HG03280 (cell line): ENCODE results near the gene MYBPHL.
A peak's percentile ranks its signal among the peaks of the same experiment; 100 is the strongest.

ENCODE experiments used
- ATAC-seq: cut with Tn5 transposase; IDR thresholded peaks from one replicate; pipeline ENCODE4 v1.9.1; 2021; ENCODE audit warnings: mild to moderate bottlenecking, moderate library complexity; ENCODE audit not compliant: unreplicated experiment

MYBPHL gene

DNA sequence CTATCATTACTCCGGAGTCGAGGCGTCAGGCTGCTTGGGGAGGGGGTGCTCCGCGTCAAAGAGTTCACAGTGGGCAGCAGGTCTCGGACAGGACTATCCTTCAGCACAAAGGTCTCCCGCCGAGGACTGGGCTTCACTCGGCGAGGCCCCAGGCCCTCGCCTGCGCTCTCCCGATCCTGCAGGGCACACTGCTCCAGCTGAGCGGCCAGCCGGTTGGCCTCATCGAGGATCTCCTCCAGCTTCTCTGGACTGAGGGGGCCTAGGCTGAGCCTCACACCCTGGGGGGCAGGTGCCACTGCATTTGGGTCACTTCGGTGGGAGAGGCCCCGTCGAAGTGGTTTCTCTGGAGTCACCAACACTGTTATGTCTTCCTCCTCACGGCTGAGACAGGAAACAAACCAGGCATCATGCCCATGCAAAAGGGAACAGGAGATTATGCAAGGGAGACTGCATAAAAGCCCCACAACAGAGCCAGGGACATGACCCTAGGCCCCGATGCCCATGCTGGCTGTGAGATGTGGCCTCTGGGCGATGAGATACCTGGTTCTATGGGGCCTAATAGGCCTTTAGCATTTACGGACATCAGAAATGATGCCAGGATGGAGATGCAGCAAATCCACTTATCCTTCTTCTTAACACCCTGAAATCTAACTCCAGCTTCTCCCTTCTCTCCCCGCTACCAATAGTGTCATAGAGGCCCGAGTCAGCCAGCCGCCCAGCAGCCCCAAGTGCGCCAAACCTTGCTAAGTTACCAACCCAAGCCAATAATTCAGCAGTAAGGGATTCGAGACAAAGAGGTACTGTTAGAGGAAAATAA is 24.9 kb downstream of the MYBPHL start:
- ATAC-seq: no peak

DNA sequence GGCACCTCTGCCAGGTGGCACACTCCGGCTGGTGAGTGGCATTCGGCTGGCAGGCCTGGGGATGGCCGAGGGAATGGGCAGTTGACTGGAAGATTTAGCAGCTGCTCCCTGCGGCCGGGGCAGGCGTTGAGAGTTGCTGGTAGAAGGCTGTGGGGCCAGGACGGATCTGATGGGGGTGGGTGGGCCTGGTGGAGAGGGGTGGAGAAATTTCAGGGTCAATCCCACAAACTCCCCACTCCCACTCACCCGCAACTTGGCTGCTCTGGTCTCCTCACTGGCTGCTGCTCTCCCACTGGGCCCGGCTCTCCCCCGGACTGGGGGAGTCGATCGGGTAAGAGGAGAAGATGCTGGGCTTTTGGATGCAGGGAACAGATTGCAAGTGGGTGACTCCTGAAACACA is 25.9 kb downstream of the MYBPHL start:
- ATAC-seq: no peak

DNA sequence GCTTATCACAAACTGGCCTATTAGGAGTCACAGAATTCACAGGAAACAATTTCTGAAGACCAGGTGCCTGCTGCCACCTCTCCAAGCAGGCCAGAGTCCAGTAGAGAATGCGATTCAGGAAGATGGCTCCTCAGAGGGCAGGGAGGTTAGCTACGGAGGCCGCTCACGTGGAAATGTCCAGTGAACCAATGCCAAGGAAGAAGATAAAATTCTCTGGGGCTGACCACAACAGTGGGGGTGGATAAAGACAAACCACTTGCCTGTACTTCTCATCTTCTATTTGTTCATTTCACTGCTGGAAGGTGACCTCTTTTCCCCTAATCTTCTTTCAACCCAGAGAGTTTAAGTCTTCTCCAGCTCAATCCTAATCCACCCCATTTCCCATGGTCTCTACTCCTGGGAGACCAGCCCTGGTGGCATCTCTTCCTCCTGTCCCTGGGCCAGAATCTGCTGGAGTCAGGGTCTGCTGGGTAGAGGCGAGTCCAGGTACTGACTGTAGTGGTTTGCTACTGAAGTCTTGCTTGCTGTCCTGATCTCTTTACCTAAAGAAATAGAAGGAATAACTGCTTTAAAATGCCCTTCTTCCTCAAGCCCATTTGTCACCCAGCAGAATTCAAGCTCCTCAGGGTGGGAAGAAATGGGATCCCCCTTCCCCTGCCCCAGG is 27.1 kb downstream of the MYBPHL start:
- ATAC-seq: no peak

DNA sequence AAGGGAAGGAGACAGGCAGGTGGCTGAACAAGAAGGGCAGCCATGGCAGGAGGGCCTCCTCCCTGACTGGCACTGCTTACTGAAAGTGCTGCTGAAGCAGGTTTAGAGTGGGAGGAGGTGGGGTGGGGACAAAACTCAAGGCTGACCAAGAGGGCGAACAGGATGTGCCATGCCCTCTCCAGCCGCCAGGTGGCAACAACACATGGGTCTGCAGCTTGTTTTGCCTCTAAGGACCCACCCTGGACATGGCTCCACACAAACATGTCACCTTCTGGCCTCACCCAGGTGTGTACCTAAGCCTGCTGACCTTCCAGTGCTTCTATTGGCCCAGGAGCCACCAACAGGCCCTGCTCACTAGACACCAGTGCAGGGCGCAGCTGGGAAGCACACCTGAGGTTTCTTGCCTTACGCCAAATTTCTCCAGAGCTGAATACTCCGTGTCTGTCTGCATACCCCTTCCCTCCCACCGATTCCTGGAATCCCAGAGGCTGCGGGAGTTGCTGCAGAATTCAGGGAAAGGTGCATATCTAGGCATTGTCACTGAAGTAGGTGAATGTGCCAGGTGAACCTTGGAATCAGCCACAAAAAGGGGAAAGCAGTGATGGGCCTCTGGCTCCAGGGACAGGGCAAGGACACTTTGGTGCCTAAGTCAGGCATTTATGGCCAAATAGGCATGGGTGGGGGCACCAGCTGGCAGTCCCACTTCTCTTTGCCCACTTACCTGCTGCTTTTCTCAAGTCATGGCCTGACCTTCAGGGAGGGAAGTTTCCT is 29.2 kb downstream of the MYBPHL start:
- ATAC-seq: peak; percentile 89

DNA sequence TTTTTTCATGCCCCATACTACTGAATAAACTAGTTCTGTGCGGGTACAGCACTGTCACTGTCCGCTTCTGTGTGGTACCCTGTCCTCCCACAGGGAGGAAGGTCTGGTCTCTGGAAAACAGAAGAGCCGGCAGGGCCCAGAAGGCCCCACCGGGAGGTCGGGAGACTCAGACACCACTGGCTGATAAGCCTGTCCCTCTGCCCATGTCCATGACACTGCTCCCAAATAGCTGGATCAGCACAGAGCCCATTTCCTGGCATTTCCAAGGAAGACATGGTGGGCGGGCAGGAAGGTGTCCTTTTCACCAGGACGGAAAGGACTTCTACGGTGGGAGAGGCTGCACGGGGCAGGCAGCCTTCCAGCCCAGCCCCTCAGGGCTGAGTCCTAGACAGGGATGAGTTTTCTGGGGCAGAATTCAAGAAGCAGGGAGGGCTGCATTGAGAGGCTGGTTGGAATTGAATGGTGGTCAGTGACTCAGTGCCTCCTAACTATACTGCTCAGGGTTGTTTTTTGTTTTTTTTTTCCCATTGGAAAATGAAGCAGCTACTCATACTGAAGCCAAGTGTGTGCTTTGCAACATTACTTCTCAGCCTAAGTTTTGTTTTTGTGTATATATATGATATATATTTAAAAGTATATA is 31.0 kb downstream of the MYBPHL start:
- ATAC-seq: no peak

DNA sequence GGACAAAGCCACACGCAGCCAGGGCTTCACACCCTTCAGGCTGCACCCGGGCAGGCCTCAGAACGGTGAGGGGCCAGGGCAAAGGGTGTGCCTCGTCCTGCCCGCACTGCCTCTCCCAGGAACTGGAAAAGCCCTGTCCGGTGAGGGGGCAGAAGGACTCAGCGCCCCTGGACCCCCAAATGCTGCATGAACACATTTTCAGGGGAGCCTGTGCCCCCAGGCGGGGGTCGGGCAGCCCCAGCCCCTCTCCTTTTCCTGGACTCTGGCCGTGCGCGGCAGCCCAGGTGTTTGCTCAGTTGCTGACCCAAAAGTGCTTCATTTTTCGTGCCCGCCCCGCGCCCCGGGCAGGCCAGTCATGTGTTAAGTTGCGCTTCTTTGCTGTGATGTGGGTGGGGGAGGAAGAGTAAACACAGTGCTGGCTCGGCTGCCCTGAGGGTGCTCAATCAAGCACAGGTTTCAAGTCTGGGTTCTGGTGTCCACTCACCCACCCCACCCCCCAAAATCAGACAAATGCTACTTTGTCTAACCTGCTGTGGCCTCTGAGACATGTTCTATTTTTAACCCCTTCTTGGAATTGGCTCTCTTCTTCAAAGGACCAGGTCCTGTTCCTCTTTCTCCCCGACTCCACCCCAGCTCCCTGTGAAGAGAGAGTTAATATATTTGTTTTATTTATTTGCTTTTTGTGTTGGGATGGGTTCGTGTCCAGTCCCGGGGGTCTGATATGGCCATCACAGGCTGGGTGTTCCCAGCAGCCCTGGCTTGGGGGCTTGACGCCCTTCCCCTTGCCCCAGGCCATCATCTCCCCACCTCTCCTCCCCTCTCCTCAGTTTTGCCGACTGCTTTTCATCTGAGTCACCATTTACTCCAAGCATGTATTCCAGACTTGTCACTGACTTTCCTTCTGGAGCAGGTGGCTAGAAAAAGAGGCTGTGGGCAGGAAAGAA is 32.0 kb downstream of the MYBPHL start:
- ATAC-seq: no peak

DNA sequence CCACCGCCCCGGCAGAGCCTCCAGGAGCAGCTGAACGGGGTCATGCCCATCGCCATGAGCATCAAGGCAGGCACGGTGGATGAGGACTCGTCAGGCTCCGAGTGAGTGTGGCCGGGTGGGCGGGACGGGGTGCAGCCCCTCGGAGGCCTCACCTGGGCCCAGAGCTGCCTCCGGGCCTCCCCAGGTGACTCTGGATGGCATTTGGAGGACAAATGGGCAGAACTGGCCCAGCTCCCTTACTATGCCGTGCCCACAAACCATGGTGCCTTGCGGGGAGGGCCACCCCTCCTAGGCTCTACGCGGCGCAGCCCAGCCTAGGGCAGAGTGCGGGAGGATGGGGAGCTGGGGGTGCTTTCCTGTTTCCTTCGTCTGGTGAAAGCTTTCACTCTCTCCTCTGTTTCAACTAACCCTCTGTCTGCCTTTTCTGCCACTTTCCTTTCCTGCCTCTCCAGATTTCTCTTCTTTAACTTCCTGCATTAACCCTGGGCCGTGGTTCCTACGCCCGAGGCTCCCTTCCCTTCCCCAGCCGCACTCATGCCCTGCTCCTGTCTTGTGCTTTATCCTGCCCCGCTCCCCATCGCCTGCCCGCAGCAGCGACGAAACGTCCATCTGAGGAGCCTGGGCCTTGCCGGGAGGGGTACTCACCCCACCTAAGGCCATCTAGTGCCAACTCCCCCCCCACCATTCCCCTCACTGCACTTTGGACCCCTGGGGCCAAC is 33.1 kb downstream of the MYBPHL start:
- ATAC-seq: no peak

DNA sequence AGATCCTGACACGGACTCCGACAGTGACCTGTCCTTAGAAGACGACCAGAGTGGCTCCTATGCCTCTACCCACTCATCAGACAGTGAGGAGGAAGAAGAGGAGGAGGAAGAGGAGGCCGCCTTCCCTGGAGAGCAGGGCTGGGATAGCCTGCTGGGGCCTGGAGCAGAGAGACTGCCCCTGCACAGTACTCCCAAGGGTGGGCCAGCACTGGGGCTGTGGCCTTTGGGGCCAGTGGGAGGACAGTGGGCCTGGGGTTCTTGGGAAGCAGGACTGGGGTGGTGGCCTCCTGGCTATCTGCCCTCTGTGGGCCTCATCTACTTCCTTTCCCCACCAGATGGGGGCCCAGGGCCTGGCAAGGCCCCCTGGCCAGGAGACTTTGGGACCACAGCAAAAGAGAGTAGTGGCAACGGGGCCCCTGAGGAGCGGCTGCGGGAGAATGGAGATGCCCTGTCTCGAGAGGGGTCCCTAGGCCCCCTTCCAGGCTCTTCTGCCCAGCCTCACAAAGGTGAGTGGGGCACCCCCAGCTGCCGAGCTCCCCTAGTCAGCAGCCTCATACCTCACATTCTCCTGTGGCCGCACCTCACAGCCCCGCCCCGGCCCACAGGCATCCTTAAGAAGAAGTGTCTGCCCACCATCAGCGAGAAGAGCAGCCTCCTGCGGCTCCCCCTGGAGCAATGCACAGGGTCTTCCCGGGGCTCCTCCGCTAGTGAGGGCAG is 33.8 kb downstream of the MYBPHL start:
- no peak for ATAC-seq

DNA sequence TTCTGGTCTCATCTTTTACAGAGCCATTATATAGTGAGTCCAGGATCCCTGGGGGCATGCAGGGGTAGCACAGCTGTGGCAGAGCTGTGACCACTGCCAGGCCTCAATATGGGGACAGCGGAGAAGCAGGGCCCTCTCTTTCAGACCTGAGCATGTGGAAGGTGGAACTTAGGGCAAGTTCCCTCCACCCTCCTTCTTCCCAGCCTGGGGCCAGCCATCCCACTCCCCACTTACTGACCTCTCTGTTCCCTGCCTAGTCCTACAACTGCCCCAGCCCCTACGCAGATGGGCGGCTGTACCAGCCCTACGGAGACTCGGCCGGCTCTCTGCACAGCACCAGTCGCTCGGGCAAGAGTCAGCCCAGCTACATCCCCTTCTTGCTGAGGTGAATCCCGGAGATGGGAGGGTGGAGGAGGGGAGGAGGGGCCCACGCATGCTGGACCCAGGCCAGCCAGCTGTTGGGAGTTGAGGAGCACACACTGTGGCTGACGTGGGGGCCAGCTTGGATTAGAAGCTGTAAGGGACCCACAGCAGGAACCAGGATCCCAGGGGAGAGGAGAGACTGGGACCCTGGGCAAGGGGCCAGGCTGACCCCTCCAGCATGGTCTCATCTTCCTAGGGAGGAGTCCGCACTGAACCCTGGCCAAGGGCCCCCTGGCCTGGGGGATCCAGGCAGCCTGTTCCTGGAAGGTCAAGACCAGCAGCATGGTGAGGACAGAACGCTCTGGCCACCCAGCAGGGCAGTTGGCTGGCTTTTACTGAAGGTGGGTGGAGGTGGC is 34.6 kb downstream of the MYBPHL start:
- ATAC-seq: no peak

DNA sequence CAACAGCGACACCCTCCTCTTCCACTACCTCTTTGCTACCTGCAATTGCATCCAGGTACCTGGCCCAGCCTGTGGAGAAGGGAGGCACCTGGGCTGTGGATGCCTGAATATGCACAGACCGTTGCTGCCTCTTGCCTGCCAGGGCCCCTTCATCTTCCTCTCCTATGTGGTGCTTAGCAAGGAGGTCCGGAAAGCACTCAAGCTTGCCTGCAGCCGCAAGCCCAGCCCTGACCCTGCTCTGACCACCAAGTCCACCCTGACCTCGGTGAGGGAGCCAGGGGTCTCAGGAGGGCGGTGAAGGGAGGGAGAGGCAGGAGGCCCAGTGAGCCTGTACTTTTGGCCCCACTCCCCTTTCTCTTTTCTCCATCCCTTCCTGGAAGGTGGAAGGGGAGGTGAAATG is 35.4 kb downstream of the MYBPHL start:
- ATAC-seq: no peak

DNA sequence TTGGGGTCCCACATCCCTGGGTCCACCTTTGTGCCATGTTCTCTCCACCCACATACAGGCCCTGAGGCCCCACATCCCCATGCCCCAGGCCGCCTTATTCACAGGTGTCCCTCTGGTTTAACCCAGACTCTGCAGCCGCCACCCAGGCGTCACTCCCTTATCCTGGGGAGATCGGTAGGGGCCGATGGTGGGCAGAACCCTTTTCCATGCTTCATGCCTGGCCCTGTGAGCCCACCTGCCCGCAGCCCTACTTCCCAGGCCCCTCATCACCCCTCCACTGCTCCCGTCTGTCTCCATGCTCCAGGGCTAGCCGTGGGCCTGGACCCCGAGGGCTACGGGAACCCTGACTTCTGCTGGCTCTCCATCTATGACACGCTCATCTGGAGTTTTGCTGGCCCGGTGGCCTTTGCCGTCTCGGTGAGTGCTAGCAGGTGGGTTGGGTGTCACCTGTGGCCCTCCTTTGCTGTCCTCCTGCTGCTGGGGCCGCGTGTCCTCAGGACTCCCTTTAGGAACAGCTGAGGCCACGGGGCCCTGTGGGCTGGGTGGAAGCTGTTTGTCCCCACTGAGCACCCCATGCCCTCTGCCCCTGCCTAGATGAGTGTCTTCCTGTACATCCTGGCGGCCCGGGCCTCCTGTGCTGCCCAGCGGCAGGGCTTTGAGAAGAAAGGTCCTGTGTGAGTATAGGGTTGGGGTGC is 36.0 kb downstream of the MYBPHL start:
- no peak for ATAC-seq

DNA sequence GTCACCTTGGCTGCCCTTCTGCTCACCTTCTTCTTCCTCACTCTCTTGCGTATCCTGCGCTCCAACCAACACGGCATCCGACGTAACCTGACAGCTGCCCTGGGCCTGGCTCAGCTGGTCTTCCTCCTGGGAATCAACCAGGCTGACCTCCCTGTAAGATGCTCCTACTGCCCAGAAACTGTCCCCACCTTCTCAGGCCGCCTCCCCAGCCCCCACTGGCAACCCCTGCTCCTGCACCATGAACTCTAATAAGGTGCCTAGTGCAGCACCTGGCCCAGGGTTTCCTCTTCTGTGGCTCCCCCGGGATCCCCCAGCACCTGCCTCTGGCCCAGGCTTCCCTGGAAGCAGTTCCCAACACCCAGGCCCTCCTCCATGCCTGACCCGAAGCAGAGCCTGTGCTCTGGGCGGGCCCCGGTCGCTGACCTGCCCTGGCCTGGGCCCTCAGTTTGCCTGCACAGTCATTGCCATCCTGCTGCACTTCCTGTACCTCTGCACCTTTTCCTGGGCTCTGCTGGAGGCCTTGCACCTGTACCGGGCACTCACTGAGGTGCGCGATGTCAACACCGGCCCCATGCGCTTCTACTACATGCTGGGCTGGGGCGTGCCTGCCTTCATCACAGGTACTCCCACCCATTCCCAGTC is 36.7 kb downstream of the MYBPHL start:
- ATAC-seq: no peak

DNA sequence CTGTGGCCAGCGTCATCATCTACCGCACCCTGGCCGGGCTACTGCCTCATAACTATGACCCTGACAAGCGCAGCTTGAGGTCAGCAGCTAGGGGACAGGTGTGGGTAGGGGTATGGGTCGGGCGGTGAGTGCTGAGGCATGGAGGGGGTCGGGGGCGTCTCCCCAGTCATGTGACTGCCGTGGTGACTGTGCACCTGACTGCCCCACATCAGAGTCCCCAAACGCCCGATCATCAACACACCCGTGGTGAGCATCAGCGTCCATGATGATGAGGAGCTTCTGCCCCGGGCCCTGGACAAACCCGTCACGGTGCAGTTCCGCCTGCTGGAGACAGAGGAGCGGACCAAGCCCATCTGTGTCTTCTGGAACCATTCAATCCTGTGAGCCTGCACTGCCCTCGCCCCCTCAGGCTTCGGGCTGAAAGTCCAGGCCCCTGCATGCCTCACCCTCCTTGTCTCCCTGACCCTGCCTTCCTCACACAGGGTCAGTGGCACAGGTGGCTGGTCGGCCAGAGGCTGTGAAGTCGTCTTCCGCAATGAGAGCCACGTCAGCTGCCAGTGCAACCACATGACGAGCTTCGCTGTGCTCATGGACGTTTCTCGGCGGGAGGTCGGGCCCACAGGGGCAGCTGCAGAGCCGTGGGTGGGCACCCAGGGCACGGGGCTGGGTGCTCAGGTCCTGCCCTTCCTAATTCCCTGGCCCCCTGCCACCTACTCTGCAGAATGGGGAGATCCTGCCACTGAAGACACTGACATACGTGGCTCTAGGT is 37.4 kb downstream of the MYBPHL start:
- no peak for ATAC-seq

DNA sequence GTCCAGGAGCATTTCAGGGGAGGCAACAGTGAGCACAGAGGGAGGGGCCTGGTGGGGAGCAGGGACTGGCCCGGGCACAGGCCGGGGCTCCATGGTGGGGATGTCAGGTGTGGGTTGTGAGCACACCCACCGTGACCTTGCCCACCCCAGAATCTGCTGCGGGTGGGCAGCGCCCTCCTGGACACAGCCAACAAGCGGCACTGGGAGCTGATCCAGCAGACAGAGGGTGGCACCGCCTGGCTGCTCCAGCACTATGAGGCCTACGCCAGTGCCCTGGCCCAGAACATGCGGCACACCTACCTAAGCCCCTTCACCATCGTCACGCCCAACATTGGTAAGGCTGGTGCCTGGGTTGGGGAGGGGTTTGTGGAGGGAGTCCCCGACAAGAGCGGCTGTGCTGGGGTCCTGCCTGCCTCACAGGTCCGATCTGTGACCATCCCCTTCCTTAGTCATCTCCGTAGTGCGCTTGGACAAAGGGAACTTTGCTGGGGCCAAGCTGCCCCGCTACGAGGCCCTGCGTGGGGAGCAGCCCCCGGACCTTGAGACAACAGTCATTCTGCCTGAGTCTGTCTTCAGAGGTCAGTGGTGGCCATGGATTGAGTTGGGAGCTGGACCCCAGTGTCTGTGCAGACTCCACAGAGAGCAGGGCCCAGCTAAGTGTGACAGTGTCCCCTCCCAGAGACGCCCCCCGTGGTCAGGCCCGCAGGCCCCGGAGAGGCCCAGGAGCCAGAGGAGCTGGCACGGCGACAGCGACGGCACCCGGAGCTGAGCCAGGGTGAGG is 38.2 kb downstream of the MYBPHL start:
- ATAC-seq: no peak

DNA sequence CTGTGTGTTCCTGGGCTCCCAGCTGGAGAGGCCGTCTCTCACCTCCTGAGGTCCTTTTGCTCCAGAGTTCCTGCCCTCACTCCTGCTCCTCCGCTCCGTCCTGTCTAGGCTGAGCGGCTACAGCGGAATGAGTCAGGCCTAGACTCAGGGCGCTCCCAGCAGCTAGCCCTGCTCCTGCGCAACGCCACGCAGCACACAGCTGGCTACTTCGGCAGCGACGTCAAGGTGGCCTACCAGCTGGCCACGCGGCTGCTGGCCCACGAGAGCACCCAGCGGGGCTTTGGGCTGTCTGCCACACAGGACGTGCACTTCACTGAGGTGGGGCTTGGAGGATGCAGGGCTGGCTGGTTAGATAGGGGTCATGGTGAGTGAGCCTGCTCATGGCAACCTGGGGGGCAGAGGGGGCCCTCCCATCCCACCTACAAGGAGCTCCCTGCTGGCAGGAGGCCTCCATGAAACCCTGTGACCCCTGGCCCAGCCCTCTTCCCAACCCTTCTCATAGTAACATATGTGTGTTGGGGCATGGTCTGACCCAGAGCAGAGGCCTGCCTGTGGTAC is 39.0 kb downstream of the MYBPHL start:
- no peak for ATAC-seq
